Mesothelial cell of epicardium (in vitro differentiated cells): Measurements from ENCODE around the gene PRPF39. TPM values are rescaled to one million over a fixed set of nuclear protein-coding genes. Genes with fewer than 3 reads are reported as not detected.

Source experiments
- DNase-seq, 2 experiments: peaks; one replicate each; pipeline ENCODE4 v3.0.0; 2021; ENCODE audit warnings: low spot score in 2 of 2; ENCODE audit not compliant: unreplicated experiment in 2 of 2
- H3K27ac Mint-ChIP-seq: 2 replicates; pipeline ENCODE4 v1.8.0; 2021; ENCODE audit warnings: mixed read lengths
- H3K27me3 Mint-ChIP-seq: 2 replicates; pipeline ENCODE4 v1.8.0; 2021; ENCODE audit warnings: low read depth, mixed read lengths
- H3K36me3 Mint-ChIP-seq: 2 replicates; pipeline ENCODE4 v1.8.0; 2021; ENCODE audit warnings: mixed read lengths
- H3K4me1 Mint-ChIP-seq: 2 replicates; pipeline ENCODE4 v1.8.0; 2021; ENCODE audit warnings: mixed read lengths
- H3K4me3 Mint-ChIP-seq: 2 replicates; pipeline ENCODE4 v1.8.0; 2021; ENCODE audit warnings: mild to moderate bottlenecking, moderate library complexity, mixed read lengths
- H3K9me3 Mint-ChIP-seq: 2 replicates; pipeline ENCODE4 v1.8.0; 2021; ENCODE audit warnings: mixed read lengths
- CTCF ChIP-seq: fragments of 200-600 bp; sonication (generic); IDR thresholded peaks from one replicate; pipeline ENCODE4 v1.5.0; 2021; ENCODE audit warnings: antibody characterized with exemption; ENCODE audit not compliant: unreplicated experiment
- total RNA-seq: library from RNA; stranded (reverse); gene quantifications from 3 replicates; pipeline ENCODE4 v1.2.1, GENCODE V29; 2021

PRPF39 gene
- 73.5 to 82.4 TPM (median 76.1 TPM) in 3 replicates for total RNA-seq

- H3K4me3 Mint-ChIP-seq: peak within 1 kb of the TSS; percentile 96
- no peak for TF ChIP-seq CTCF
- H3K9me3 Mint-ChIP-seq: no peaks in the 10 kb centered on the region
- DNase-seq: peak; percentile 91 to 97
- H3K27ac Mint-ChIP-seq: peak within 1 kb of the TSS; percentile 99
- H3K36me3 Mint-ChIP-seq: peaks cover 3% of the 10 kb centered on the region
- H3K4me1 Mint-ChIP-seq: peaks cover 33% of the 10 kb centered on the region
- H3K27me3 Mint-ChIP-seq: no peaks in the 10 kb centered on the region
Observed at GRCh38 chr14:45083976-45084722, at the start of gene PRPF39. Gene PRPF39 (plus strand): TSS chr14:45084116. CDS start chr14:45095240, 11,124 bp downstream.

- DNase-seq: no peak
- no peak overlapping the region for H3K27ac Mint-ChIP-seq
- peaks cover 51% of the 10 kb centered on the region for H3K36me3 Mint-ChIP-seq
- peaks cover 18% of the 10 kb centered on the region for H3K9me3 Mint-ChIP-seq
- no peaks in the 10 kb centered on the region for H3K4me1 Mint-ChIP-seq
- no peak for TF ChIP-seq CTCF
- no peak overlapping the region for H3K4me3 Mint-ChIP-seq
- no peaks in the 10 kb centered on the region for H3K27me3 Mint-ChIP-seq
Observed at GRCh38 chr14:45034730-45035129, 49.2 kb upstream of the PRPF39 start.

GRCh38 chr14:45038256-45038655 is 45.7 kb upstream of the PRPF39 start:
- peaks cover 64% of the 10 kb centered on the region for H3K36me3 Mint-ChIP-seq
- H3K9me3 Mint-ChIP-seq: peaks cover 18% of the 10 kb centered on the region

GRCh38 chr14:45038865-45039264 is 45.1 kb upstream of the PRPF39 start:
- TF ChIP-seq CTCF: no peak
- H3K27me3 Mint-ChIP-seq: no peaks in the 10 kb centered on the region
- H3K27ac Mint-ChIP-seq: no peak overlapping the region
- DNase-seq: no peak
- H3K4me3 Mint-ChIP-seq: no peak overlapping the region
- H3K9me3 Mint-ChIP-seq: peaks cover 18% of the 10 kb centered on the region
- peaks cover 62% of the 10 kb centered on the region for H3K36me3 Mint-ChIP-seq
- no peaks in the 10 kb centered on the region for H3K4me1 Mint-ChIP-seq

More at GRCh38 chr14:45038256-45038655, 45.7 kb upstream of the PRPF39 start:
- no peak for DNase-seq
- Mint-ChIP-seq H3K4me3 (no peak overlapping the region), H3K27me3 (no peaks in the 10 kb centered on the region), H3K27ac (no peak overlapping the region), H3K4me1 (no peaks in the 10 kb centered on the region)
- TF ChIP-seq CTCF: no peak

- H3K4me3 Mint-ChIP-seq: no peak overlapping the region
- no peaks in the 10 kb centered on the region for H3K27me3 Mint-ChIP-seq
- TF ChIP-seq CTCF: no peak
- no peak overlapping the region for H3K27ac Mint-ChIP-seq
- H3K4me1 Mint-ChIP-seq: no peaks in the 10 kb centered on the region
- peaks cover 18% of the 10 kb centered on the region for H3K9me3 Mint-ChIP-seq
- H3K36me3 Mint-ChIP-seq: peaks cover 57% of the 10 kb centered on the region
- no peak for DNase-seq
Observed at GRCh38 chr14:45039390-45039789, 44.5 kb upstream of the PRPF39 start.
